Measurements from ENCODE around the gene PATJ.

DNA sequence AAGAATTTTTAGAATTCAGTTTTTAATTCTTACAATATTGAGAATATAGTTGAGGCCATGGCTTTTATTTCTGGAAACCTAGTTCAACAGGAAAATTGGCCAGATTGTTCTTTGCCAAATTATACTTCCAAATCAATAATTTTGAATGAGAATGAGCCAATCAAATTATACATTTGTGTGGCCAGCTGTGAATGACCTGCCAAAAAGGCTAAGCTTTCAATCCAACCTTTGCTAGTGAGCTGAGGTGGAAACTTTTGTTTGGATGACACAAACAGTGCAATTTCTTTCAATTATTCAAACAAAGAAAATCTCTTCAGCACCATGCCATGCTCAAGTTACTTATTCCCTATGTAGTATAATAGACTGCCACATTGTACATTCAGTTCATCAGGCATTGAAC is 167.8 kb downstream of the PATJ start:
- no peak for TF ChIP-seq CTCF (IDR thresholded peaks at IDR 0.05)
- TF ChIP-seq EZH2 (IDR thresholded peaks at IDR 0.05; ENCODE audit: borderline replicate concordance, insufficient read depth, low read depth, low read length, poor library complexity, severe bottlenecking): no peak
